Measurements from ENCODE around the gene USP51.
"Not testable (repeated sequence)": the region's sequence is repeated elsewhere in the genome, so short reads cannot be mapped to it uniquely, and the experiment has no call there.

USP51 gene

DNA sequence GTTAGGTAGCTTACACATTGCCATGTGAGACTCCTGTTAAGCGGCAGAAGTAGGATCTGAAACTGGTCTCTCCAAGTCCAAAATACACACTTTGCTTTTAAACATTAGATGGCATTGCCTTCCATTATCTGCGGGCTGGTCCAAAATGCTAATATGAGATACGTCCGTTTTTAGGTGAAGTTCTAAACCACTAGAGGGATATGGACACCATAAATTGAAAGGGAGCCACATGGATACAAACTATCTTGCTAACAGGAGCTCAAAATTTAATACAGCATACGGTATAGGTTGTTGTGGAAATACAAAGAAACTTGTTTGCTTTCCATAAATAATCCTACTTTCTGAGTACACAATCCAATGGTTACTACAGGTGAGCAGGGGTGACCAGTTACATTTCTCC lies 23.9 kb downstream of the USP51 start:
- not testable (repeated sequence) for DNase-seq (ENCODE audit: low read depth in 1 of 2, low spot score in 1 of 2)

DNA sequence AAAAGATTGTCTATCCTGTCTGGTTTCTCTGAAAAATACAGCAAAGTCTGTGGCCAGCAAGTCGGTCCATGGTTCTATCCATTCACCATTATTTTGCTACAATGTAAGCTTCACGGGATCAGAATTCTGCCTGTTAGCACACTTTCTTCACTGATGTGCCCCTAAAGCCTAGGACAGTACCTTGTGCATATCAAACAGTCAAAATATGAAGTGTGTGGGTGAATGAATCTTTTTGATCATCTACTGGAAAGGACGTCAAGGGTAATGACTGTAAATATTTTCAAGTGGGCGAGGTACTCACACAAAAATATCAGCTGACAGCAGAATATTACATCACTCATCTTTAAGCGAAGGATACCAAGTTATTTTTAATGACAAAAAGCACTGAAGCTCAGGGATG lies 24.5 kb downstream of the USP51 start:
- DNase-seq (ENCODE audit: low read depth in 1 of 2, low spot score in 1 of 2), result not testable (repeated sequence)

GRCh38 chrX:55464050-55464449 lies 25.6 kb downstream of the USP51 start:
- not testable (repeated sequence) for DNase-seq (ENCODE audit: low read depth in 1 of 2, low spot score in 1 of 2)

DNA sequence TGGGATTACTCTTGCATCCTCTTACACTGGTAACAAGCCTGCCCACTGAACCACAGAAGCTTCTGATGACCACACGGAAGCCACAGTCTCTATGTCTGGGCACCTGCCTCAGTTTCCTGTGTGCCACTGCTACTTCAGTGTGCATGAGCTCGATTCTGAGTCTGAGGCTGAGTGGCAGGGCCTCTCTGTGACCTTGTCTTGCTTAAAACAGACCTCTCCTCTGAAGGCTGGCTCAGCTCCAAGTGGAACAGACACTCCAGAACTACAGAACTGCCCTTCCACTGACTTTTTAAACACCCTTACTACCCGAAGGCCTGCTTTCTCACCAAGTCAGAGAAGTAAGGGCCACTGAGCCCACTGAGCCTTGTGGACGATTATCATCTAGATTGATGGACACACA lies 29.7 kb downstream of the USP51 start:
- not testable (repeated sequence) for DNase-seq (ENCODE audit: low read depth in 1 of 2, low spot score in 1 of 2)

DNA sequence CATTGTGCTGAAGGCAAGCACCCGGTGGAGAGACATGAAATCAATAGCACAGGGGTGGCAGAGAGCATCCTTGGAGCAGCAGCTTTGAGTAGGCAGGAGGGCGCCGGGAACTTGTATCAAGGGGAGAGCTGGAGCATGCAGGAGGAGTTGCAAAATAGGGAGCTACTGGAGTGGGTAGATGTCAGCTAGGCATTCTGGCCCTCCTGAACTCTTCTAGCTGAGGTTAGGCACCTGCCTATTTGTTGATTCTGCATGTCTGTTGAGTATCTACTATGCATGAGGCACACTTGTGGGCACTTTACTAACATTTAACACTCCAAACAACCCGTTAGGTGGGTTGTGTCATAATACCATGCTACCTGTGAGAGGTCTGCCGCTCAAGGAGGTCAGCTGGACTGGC lies 30.2 kb downstream of the USP51 start:
- not testable (repeated sequence) for DNase-seq (ENCODE audit: low read depth in 1 of 2, low spot score in 1 of 2)

DNA sequence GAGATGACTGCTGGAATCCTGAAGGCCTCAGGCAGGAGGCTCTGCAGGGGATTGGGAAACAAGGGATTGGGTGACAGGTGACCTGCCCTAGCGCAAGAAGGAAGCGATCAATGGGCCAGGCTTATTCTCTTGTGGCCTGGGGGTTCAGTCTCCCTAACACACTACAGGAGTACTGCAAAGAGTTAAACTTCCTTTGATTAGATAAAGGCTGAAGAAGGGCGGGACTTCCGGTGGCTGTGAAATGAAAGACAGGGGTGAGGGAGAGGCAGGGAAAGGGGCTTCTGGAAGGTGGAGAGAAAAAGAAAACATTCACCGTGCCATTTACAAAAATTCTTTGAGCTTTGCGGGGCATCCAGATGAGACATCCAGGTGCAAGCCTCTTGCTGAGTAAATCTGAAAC lies 33.9 kb downstream of the USP51 start:
- DNase-seq (ENCODE audit: low read depth in 1 of 2, low spot score in 1 of 2), result not testable (repeated sequence)

DNA sequence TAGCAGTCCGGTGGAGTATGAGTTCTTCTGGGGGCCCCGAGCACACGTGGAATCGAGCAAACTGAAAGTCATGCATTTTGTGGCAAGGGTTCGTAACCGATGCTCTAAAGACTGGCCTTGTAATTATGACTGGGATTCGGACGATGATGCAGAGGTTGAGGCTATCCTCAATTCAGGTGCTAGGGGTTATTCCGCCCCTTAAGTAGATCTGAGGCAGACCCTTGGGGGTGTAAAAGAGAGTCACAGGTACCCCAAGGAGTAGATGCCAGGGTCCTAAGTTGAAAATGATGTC lies 36.9 kb downstream of the USP51 start:
- DNase-seq (ENCODE audit: low read depth in 1 of 2, low spot score in 1 of 2), result no peak

DNA sequence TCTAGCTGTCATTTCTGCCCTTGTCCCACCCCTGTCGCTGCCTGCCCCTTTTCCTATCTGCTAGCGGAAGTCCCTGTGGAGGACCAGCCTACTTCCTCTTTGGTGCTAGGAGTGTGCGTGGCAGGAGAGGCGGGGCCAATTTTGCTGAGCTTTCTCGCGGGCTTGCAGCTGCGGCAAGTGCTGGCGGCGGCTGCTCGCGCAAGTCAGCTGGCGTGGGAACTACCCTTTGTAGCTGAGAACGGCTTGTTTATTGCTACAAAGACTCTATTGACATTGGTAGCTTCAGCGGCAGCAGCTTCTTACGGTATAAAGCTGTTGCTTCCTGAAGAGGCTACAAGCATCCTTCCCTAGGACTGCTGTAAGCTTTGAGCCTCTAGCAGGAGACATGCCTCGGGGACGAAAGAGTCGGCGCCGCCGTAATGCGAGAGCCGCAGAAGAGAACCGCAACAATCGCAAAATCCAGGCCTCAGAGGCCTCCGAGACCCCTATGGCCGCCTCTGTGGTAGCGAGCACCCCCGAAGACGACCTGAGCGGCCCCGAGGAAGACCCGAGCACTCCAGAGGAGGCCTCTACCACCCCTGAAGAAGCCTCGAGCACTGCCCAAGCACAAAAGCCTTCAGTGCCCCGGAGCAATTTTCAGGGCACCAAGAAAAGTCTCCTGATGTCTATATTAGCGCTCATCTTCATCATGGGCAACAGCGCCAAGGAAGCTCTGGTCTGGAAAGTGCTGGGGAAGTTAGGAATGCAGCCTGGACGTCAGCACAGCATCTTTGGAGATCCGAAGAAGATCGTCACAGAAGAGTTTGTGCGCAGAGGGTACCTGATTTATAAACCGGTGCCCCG lies 37.4 kb downstream of the USP51 start, which contains the start of gene MAGEH1:
MAGEH1 (plus strand) TSS at position 138 of the 843 bp plus-strand sequence; CDS start at position 386, 248 bp downstream.
- DNase-seq (ENCODE audit: low read depth in 1 of 2, low spot score in 1 of 2), result peak; percentile 41 to 59

GRCh38 chrX:55451626-55451989 lies 38.0 kb downstream of the USP51 start:
- no peak for DNase-seq (ENCODE audit: low read depth in 1 of 2, low spot score in 1 of 2)

GRCh38 chrX:55451141-55451540 lies 38.5 kb downstream of the USP51 start:
- no peak for DNase-seq (ENCODE audit: low read depth in 1 of 2, low spot score in 1 of 2)

DNA sequence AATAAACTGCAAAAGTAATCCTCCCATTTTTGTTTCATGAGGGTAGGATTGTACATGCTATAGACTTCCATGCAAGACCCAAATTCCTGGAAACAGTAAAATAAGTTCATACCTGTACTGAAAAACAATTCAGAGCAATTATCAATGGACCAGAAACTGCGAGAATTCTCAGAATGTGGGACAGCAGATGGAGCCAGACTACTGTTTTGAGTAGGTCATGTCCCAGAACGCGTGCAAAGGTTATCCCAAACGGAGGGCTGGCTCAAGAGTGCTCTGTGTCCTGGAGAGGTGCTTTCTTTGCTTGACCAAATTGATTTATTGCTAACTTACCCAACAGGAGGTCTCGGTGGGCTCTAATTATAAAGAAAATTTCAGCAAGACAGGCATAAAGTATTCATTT lies 39.4 kb downstream of the USP51 start:
- no peak for DNase-seq (ENCODE audit: low read depth in 1 of 2, low spot score in 1 of 2)

DNA sequence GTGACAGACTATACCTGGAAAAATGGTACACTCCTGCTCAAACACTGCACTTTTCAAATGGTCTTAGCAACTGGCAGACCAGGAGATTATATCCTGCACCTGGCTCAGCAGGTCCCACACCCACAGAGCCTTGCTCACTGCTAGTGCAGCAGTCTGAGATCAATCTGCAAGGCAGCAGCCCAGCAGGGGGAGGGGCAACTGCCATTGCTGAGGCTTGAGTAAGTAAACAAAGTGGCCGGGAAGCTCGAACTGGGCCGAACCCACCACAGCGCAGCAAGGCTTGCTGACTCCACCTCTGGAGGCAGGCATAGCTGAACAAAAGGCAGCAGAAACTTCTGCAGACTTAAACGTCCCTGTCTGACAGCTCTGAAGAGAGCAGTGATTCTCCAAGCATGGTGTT lies 46.2 kb downstream of the USP51 start:
- not testable (repeated sequence) for DNase-seq (ENCODE audit: low read depth in 1 of 2, low spot score in 1 of 2)

All from activated T-helper 1 cell treated with anti-CD3 and anti-CD28 coated beads, Interleukin-2, amount 50 U/mL, for 16 hours (primary cell).